K562 (cell line): ENCODE data around the gene RSPH1. TPM values are rescaled to one million over a fixed set of nuclear protein-coding genes. Genes with fewer than 3 reads are reported as not detected.
A peak's percentile ranks its signal among the peaks of the same experiment; 100 is the strongest.

ENCODE experiments used
- BDP1 ChIP-seq: IDR thresholded peaks from 3 replicates; pipeline ENCODE4 v1.6.1; 2011; ENCODE audit not compliant: insufficient read length, insufficient read depth
- CBX8 ChIP-seq: fragments of 200-600 bp; sonication (generic); IDR thresholded peaks from 2 replicates; pipeline ENCODE4 v1.6.1; 2012; ENCODE audit warnings: borderline replicate concordance, mixed run types, low read depth, mild to moderate bottlenecking, moderate library complexity, mixed read lengths, low read length, control low read depth, inconsistent platforms; ENCODE audit not compliant: poor library complexity, severe bottlenecking; ENCODE audit errors: extremely low read depth
- E2F6 ChIP-seq, 2 experiments: IDR thresholded peaks; 2 replicates each; pipeline ENCODE4 v1.6.1; 2011; ENCODE audit warnings: borderline replicate concordance in 1 of 2, control low read depth in 1 of 2, low read depth in 1 of 2, low read length in 1 of 2, mild to moderate bottlenecking in 1 of 2, mixed read lengths in 1 of 2, moderate library complexity in 1 of 2; ENCODE audit not compliant: insufficient read depth in 1 of 2, insufficient read length in 1 of 2, poor library complexity in 1 of 2, severe bottlenecking in 1 of 2; ENCODE audit errors: extremely low read depth in 1 of 2
- GTF2E2 ChIP-seq: fragments of 200-800 bp; sonication (Bioruptor generic); IDR thresholded peaks from 2 replicates; pipeline ENCODE4 v1.6.1; 2016; ENCODE audit warnings: missing genetic modification characterization, missing compliant biosample characterization
- HNRNPLL ChIP-seq: fragments of 200-400 bp; formaldehyde crosslinking; IDR thresholded peaks from 2 replicates; pipeline ENCODE4 v1.6.1; 2017; ENCODE audit warnings: low read length, low read depth, mild to moderate bottlenecking; ENCODE audit not compliant: poor library complexity, severe bottlenecking
- ID3 ChIP-seq, 2 experiments: fragments of 250-450 bp in 1 of 2; fragments of 450-650 bp in 1 of 2; sonication (Bioruptor Pico) in 1 of 2; IDR thresholded peaks; 2 replicates each; pipeline versions ENCODE4 v1.6.1 to v1.8.0; 2016 to 2021; ENCODE audit warnings: mild to moderate bottlenecking in 2 of 2, moderate library complexity in 2 of 2, missing compliant biosample characterization in 1 of 2, missing genetic modification characterization in 1 of 2
- L3MBTL2 ChIP-seq: fragments of 450-650 bp; IDR thresholded peaks from 2 replicates; pipeline ENCODE4 v1.6.1; 2016; ENCODE audit warnings: mild to moderate bottlenecking, moderate library complexity
- MGA ChIP-seq: fragments of 450-650 bp; IDR thresholded peaks from 2 replicates; pipeline ENCODE4 v1.6.1; 2016; ENCODE audit warnings: mild to moderate bottlenecking, moderate library complexity
- NFE2L1 ChIP-seq: fragments of 450-650 bp; IDR thresholded peaks from 2 replicates; pipeline ENCODE4 v1.6.1; 2016; ENCODE audit warnings: missing genetic modification characterization, low read depth, mild to moderate bottlenecking, missing compliant biosample characterization, moderate library complexity, borderline replicate concordance
- POLR2B ChIP-seq: fragments of 450-650 bp; IDR thresholded peaks from 2 replicates; pipeline ENCODE4 v1.6.1; 2018; ENCODE audit warnings: low read depth; ENCODE audit not compliant: partially characterized antibody
- SREBF2 ChIP-seq: sonication (generic); formaldehyde crosslinking; IDR thresholded peaks from 2 replicates; pipeline ENCODE4 v1.4.0; 2020; ENCODE audit warnings: mild to moderate bottlenecking, missing genetic modification reagents
- TAF7 ChIP-seq: fragments of 450-650 bp; IDR thresholded peaks from 2 replicates; pipeline ENCODE4 v1.6.1; 2016; ENCODE audit warnings: missing genetic modification characterization, missing compliant biosample characterization
- ZNF232 ChIP-seq: sonication (generic); formaldehyde crosslinking; IDR thresholded peaks from 2 replicates; pipeline ENCODE4 v1.8.0; 2022; ENCODE audit warnings: mild to moderate bottlenecking, missing genetic modification reagents
- polyA plus RNA-seq, 8 experiments: library from polyadenylated mRNA; depleted of rRNA in 4 of 8; stranded (reverse) in 5 of 8; unstranded in 3 of 8; fragments of >200 nt; fragmentation: Nextera tagmentation in 2 of 8; fragmentation: Illumina TruSeq in 1 of 8; extraction: Ambion mirVana in 2 of 8; extraction: Trizol in 1 of 8; gene quantifications; 2 replicates each; pipeline versions ENCODE4 v1.2.1 to v1.2.3, GENCODE V29; 2011 to 2014; ENCODE audit warnings: inconsistent platforms in 1 of 8, missing spikeins in 1 of 8
- total RNA-seq, 7 experiments: library from RNA; depleted of rRNA in 6 of 7; stranded (reverse); fragments of >200 nt in 6 of 7; fragmentation: Illumina TruSeq in 2 of 7; extraction: Trizol in 2 of 7; gene quantifications; 2 replicates each; pipeline versions ENCODE4 v1.2.1 to v1.2.3, GENCODE V29; 2011 to 2021; ENCODE audit warnings: low replicate concordance in 1 of 7

Gene RSPH1
- total and polyA plus RNA-seq, 9 of the 15 experiments (the other 6 are each of a cell fraction or from before 2014, with no cell fraction given): 0.17 TPM; not detected in 8

GRCh38 chr21:42459546-42460215, 36.3 kb downstream of the RSPH1 start (continued):
- peak; percentile 66 for TF ChIP-seq MGA
- no peak for TF ChIP-seq POLR2B
- TF ChIP-seq E2F6 (IDR thresholded peaks at IDR 0.05; ENCODE audit: borderline replicate concordance in 1 of 2, extremely low read depth in 1 of 2, insufficient read depth in 1 of 2, insufficient read length in 1 of 2, low read depth in 1 of 2, low read length in 1 of 2, poor library complexity in 1 of 2, severe bottlenecking in 1 of 2): peak in 1 of 2 experiments; percentile 61
- TF ChIP-seq GTF2E2 (tag): no peak
- no peak for TF ChIP-seq ZNF232 (CRISPR knock-in tag)
- peak; percentile 77 for TF ChIP-seq L3MBTL2
- no peak for TF ChIP-seq SREBF2 (CRISPR knock-in tag)
- no peak for TF ChIP-seq NFE2L1
- TF ChIP-seq CBX8: peak; percentile 48
- no peak for TF ChIP-seq HNRNPLL
- no peak for TF ChIP-seq TAF7 (tag)
- TF ChIP-seq BDP1: no peak
- no peak for TF ChIP-seq ID3 (CRISPR knock-in tag; IDR thresholded peaks at IDR 0.05)
- TF ChIP-seq ID3 (tag; IDR thresholded peaks at IDR 0.05): peak; percentile 31; the same call in 1 of the 2 replicates
